ENCODE measurements around the gene WNT3A. TPM values are rescaled to one million over a fixed set of nuclear protein-coding genes. Genes with fewer than 3 reads are reported as not detected.

WNT3A gene
- total and polyA plus RNA-seq, 9 of the 15 experiments (the other 6 are each of a cell fraction or from before 2014, with no cell fraction given): not detected

DNA sequence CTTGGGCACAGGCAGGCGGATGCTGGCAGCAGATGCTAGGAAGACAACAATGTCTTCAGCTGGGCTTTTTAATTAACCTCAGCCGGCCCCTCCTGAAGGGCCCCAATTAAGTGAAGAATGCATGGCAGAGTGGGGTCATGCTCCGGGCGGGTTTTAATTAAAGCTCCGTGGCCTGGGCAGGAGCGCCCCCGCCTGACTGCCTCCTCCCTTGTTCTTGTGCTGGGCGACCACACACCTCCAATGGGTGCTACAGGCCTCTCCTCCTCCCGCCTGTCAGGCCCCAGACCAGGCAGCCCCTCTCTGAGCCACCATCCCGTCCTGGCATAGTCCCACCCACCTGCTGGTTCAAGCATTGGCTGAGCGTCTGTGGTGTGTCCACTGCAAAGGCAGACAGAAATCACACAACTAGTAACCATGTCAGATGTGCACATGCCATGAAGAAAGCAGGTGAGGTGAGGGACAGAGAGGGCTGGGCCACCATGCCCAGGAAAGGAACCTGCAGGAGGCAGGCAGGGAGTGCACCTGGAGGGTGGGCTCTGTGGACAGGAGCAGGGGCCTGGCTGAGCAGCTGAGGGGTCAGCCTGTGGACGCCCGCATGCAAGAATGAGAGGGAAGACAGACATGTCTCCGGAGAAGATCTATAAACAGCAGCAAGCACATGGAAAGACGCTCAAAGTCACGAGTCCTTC, 67.2 kb downstream of the WNT3A start:
- no peaks in the 10 kb centered on the region for H3K79me2 ChIP-seq (ENCODE audit: control insufficient read depth, insufficient read depth, low read length)
- ChIA-PET POLR2A (interaction anchor here (0.6 to 1.6 kb wide), 5 partner anchors 9 to 238 kb away, joined by 3 to 7 read pairs (median 3); no protein-coding TSS in a partner anchor), CTCF (ENCODE audit: low intra/inter-chr PET ratio) (interaction anchor here (0.6 to 1.5 kb wide), 3 partner anchors 70 to 1227 kb away, joined by 4 read pairs; no protein-coding TSS in a partner anchor)
- no peaks in the 10 kb centered on the region for H3K36me3 ChIP-seq (ENCODE audit: control insufficient read depth, insufficient read depth, low read length)
- DNase-seq (ENCODE audit: extremely low read depth in 1 of 4, low spot score in 3 of 4): peak; percentile 61 to 69 (median 62)
- H3K27me3 ChIP-seq (ENCODE audit: control insufficient read depth in 2 of 2, insufficient read depth in 2 of 2, low read length in 2 of 2): peaks cover 0 to 24% of the 10 kb centered on the region in 2 experiments; a peak in 3 of 5 replicates
- no TSS peak for BruUV-seq (replicated peaks)
- no peaks in the 10 kb centered on the region for H3K9me3 ChIP-seq (replicated peaks; ENCODE audit: control insufficient read depth, insufficient read depth, low read depth, low read length)
- H4K20me1 ChIP-seq (replicated peaks; ENCODE audit: control insufficient read depth, insufficient read depth, low read length): peaks cover 34% of the 10 kb centered on the region
- peak; percentile 54 for FAIRE-seq
- WGBS (ENCODE audit: insufficient coverage, low coverage, missing lambda C conversion rate): 9% methylated on average over 16 of the region's 16 CpGs
- peak overlapping the region in 1 of 2 experiments; percentile 6; a peak in 2 of 4 replicates for H3K9ac ChIP-seq (ENCODE audit: insufficient read depth in 1 of 2, low read depth in 2 of 2, low read length in 2 of 2)
- intact Hi-C loops (cut with micrococcal nuclease) (loop anchor here (1.0 kb wide), 1 partner anchor 70 kb away; no protein-coding TSS in a partner anchor), in situ Hi-C loops (cut with MboI) (no loop called here)
- no peak overlapping the region for H3K4me3 ChIP-seq
- H3K9me1 ChIP-seq (ENCODE audit: control insufficient read depth, insufficient read depth, low read length): no peaks in the 10 kb centered on the region
- no peak overlapping the region for H2AFZ ChIP-seq (ENCODE audit: low read depth, low read length)
- H3K4me2 ChIP-seq (ENCODE audit: insufficient read depth, low read length): no peak overlapping the region
- peak; percentile 77 for ATAC-seq
- no peak overlapping the region for H3K27ac ChIP-seq (ENCODE audit: extremely low read depth, low read depth, low read length)
- H3K4me1 ChIP-seq (replicated peaks in 1 of 2; ENCODE audit: control insufficient read depth in 2 of 2, insufficient read depth in 2 of 2, low read length in 2 of 2): peaks cover 0 to 29% of the 10 kb centered on the region in 2 experiments; a peak in 2 of 5 replicates
- TF ChIP-seq TCF7 (IDR thresholded peaks at IDR 0.05; ENCODE audit: borderline replicate concordance) (no peak), EP300 (IDR thresholded peaks at IDR 0.05; ENCODE audit: low read length) (no peak), ESRRB (CRISPR knock-in tag; IDR thresholded peaks at IDR 0.05; ENCODE audit: borderline replicate concordance) (no peak), MCM5 (IDR thresholded peaks at IDR 0.05; ENCODE audit: low read depth) (no peak), U2AF1 (optimal IDR thresholded peaks at IDR 0.05; ENCODE audit: low read depth, low read length) (no peak), SMC3 (conservative IDR thresholded peaks at IDR 0.05; ENCODE audit: insufficient read depth, low read depth, low read length) (peak; percentile 35; the same call in 1 of the 2 replicates), RAD21 (CRISPR knock-in tag; conservative IDR thresholded peaks at IDR 0.05 in 1 of 2, IDR thresholded peaks at IDR 0.05 in 1 of 2) (peak; percentile 38 to 71; a peak in 3 of 4 replicates), PTBP1 (IDR thresholded peaks at IDR 0.05; ENCODE audit: low read depth, low read length) (no peak), EZH2 (IDR thresholded peaks at IDR 0.05; ENCODE audit: borderline replicate concordance, low read depth, low read length) (no peak), HMGN3 (IDR thresholded peaks at IDR 0.05; ENCODE audit: borderline replicate concordance, extremely low read depth, insufficient read length, low read depth, low read length) (peak; percentile 37), NR4A1 (CRISPR knock-in tag; IDR thresholded peaks at IDR 0.05) (no peak), NR4A1 (tag; IDR thresholded peaks at IDR 0.05) (no peak), KLF1 (tag; IDR thresholded peaks at IDR 0.05) (no peak), ZNF197 (CRISPR knock-in tag; IDR thresholded peaks at IDR 0.05; ENCODE audit: low read depth) (no peak), STAG1 (CRISPR knock-in tag; IDR thresholded peaks at IDR 0.05; ENCODE audit: borderline replicate concordance) (peak; percentile 13; the same call in 1 of the 2 replicates), ASH1L (IDR thresholded peaks at IDR 0.05; ENCODE audit: borderline replicate concordance, low read depth, partially characterized antibody) (no peak), BCOR (IDR thresholded peaks at IDR 0.05) (no peak), CC2D1A (IDR thresholded peaks at IDR 0.05) (0 out of 2 replicates have a peak, but pooled peaks have one; percentile 14), L3MBTL2 (IDR thresholded peaks at IDR 0.05) (no peak), KLF13 (tag; IDR thresholded peaks at IDR 0.05; ENCODE audit: borderline replicate concordance, low read depth) (no peak), ARHGAP35 (IDR thresholded peaks at IDR 0.05; ENCODE audit: partially characterized antibody) (no peak)
- TF ChIP-seq, protein P1, sequence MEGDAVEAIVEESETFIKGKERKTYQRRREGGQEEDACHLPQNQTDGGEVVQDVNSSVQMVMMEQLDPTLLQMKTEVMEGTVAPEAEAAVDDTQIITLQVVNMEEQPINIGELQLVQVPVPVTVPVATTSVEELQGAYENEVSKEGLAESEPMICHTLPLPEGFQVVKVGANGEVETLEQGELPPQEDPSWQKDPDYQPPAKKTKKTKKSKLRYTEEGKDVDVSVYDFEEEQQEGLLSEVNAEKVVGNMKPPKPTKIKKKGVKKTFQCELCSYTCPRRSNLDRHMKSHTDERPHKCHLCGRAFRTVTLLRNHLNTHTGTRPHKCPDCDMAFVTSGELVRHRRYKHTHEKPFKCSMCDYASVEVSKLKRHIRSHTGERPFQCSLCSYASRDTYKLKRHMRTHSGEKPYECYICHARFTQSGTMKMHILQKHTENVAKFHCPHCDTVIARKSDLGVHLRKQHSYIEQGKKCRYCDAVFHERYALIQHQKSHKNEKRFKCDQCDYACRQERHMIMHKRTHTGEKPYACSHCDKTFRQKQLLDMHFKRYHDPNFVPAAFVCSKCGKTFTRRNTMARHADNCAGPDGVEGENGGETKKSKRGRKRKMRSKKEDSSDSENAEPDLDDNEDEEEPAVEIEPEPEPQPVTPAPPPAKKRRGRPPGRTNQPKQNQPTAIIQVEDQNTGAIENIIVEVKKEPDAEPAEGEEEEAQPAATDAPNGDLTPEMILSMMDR (IDR thresholded peaks at IDR 0.05 in 2 of 3, conservative IDR thresholded peaks at IDR 0.05 in 1 of 3; ENCODE audit: insufficient read depth in 2 of 3, low read depth in 1 of 3, low read length in 3 of 3): peak; percentile 69 to 77 (median 72)
